PC-9 (cell line): ENCODE measurements around the gene LRMDA.

Experiments
- CTCF ChIP-seq: fragments of 200-600 bp; sonication (generic); conservative IDR thresholded peaks from 2 replicates; pipeline ENCODE4 v1.6.1; 2017; ENCODE audit warnings: mixed run types, antibody characterized with exemption, mild to moderate bottlenecking, moderate library complexity
- EZH2 ChIP-seq: fragments of 200-600 bp; sonication (generic); IDR thresholded peaks from 2 replicates; pipeline ENCODE4 v1.8.0; 2017; ENCODE audit warnings: antibody characterized with exemption, low read depth

GRCh38 chr10:76436401-76436811 lies 1005.0 kb downstream of the LRMDA start:
- TF ChIP-seq CTCF (no peak), EZH2 (no peak)
